Transverse colon (tissue), 4 donors: ENCODE results near the gene GLI3.

Source experiments
- CTCF ChIP-seq, 5 experiments: fragments of 200-600 bp in 3 of 5; fragments of 450-650 bp in 2 of 5; sonication (generic) in 3 of 5; IDR thresholded peaks; 1 replicate in 2 of 5; 2 replicates in 3 of 5; pipeline ENCODE4 v1.5.1; 2016 to 2017; ENCODE audit warnings: antibody characterized with exemption in 5 of 5, inconsistent platforms in 3 of 5, mild to moderate bottlenecking in 2 of 5, moderate library complexity in 1 of 5
- EP300 ChIP-seq: sonication (generic); formaldehyde crosslinking; IDR thresholded peaks from one replicate; pipeline ENCODE4 v1.6.1; 2017; ENCODE audit warnings: antibody characterized with exemption, low read depth
- POLR2A ChIP-seq: fragments of 450-650 bp; IDR thresholded peaks from one replicate; pipeline ENCODE4 v1.6.1; 2016; ENCODE audit warnings: antibody characterized with exemption, mild to moderate bottlenecking, moderate library complexity
- POLR2AphosphoS5 ChIP-seq, 3 donors: sonication (generic); formaldehyde crosslinking; IDR thresholded peaks; one replicate each; pipeline ENCODE4 v1.6.1; 2016; ENCODE audit warnings: antibody characterized with exemption in 3 of 3

- TF ChIP-seq CTCF (IDR thresholded peaks at IDR 0.05) (no peak), POLR2AphosphoS5 (IDR thresholded peaks at IDR 0.05) (no peak), POLR2A (no peak), EP300 (no peak)
Measured at GRCh38 chr7:42217548-42217947, 19.5 kb downstream of the GLI3 start.
